ENCODE results near the gene RAB7B.

DNA sequence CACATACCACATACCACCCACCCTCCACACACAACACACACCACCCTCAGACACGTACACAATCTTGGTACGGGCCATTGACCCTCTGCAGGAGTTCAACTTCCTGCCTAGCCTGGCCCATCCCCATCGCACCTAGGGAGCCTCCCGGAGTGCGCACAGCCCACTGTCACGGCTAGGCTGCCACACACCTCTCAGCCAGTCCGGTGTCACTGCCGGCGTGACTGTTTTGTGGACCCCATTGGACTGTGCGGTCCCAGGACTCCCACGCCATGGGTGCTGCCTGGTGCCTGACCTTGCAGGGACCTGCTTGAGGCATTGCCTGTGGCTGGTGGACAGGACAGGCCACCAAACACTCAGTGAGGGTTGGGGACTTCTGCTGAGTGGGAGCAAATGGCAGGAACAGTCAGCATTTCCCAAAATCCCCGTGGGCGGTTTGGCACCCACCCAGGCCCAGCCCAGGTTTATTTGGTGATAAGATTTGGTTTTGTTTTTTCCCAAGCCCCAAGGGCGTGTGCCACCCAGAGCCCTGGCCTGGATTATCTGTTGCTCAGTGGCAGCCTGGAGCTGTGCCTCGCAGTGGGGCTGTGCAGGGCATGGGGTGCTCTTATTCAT lies 27.7 kb downstream of the RAB7B start:
- TF ChIP-seq, protein P1, sequence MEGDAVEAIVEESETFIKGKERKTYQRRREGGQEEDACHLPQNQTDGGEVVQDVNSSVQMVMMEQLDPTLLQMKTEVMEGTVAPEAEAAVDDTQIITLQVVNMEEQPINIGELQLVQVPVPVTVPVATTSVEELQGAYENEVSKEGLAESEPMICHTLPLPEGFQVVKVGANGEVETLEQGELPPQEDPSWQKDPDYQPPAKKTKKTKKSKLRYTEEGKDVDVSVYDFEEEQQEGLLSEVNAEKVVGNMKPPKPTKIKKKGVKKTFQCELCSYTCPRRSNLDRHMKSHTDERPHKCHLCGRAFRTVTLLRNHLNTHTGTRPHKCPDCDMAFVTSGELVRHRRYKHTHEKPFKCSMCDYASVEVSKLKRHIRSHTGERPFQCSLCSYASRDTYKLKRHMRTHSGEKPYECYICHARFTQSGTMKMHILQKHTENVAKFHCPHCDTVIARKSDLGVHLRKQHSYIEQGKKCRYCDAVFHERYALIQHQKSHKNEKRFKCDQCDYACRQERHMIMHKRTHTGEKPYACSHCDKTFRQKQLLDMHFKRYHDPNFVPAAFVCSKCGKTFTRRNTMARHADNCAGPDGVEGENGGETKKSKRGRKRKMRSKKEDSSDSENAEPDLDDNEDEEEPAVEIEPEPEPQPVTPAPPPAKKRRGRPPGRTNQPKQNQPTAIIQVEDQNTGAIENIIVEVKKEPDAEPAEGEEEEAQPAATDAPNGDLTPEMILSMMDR (conservative IDR thresholded peaks at IDR 0.05; ENCODE audit: low read depth, low read length) = no peak
- no peak for TF ChIP-seq RCOR1 (IDR thresholded peaks at IDR 0.05; ENCODE audit: insufficient replicate concordance, low read length)
- no peak for TF ChIP-seq MAFK (IDR thresholded peaks at IDR 0.05; ENCODE audit: low read depth, low read length)
- no peak for TF ChIP-seq RAD21 (IDR thresholded peaks at IDR 0.05; ENCODE audit: low read length)
- TF ChIP-seq POLR2A (IDR thresholded peaks at IDR 0.05; ENCODE audit: low read depth, low read length) = no peak
- no peak for TF ChIP-seq MXI1 (IDR thresholded peaks at IDR 0.05; ENCODE audit: borderline replicate concordance, low read depth, low read length)
- TF ChIP-seq, protein P2, sequence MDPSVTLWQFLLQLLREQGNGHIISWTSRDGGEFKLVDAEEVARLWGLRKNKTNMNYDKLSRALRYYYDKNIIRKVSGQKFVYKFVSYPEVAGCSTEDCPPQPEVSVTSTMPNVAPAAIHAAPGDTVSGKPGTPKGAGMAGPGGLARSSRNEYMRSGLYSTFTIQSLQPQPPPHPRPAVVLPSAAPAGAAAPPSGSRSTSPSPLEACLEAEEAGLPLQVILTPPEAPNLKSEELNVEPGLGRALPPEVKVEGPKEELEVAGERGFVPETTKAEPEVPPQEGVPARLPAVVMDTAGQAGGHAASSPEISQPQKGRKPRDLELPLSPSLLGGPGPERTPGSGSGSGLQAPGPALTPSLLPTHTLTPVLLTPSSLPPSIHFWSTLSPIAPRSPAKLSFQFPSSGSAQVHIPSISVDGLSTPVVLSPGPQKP (IDR thresholded peaks at IDR 0.05; ENCODE audit: borderline replicate concordance, low read depth, low read length) = no peak
- no peak for TF ChIP-seq CHD1 (IDR thresholded peaks at IDR 0.05; ENCODE audit: low read depth, low read length)
- TF ChIP-seq CEBPB (IDR thresholded peaks at IDR 0.05; ENCODE audit: low read depth, low read length) = no peak
- TF ChIP-seq, protein P3, sequence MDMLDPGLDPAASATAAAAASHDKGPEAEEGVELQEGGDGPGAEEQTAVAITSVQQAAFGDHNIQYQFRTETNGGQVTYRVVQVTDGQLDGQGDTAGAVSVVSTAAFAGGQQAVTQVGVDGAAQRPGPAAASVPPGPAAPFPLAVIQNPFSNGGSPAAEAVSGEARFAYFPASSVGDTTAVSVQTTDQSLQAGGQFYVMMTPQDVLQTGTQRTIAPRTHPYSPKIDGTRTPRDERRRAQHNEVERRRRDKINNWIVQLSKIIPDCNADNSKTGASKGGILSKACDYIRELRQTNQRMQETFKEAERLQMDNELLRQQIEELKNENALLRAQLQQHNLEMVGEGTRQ (IDR thresholded peaks at IDR 0.05; ENCODE audit: low read depth, low read length) = no peak

Data from IMR-90 (cell line).